Fibroblast of lung (primary cell): ENCODE measurements around the gene CFAP68. TPM values are rescaled to one million over a fixed set of nuclear protein-coding genes. Genes with fewer than 3 reads are reported as not detected.

ENCODE experiments used
- DNase-seq, 2 donors: peaks; one replicate each; pipeline versions ENCODE4 v3.0.0 to v3.0.0-alpha.2; 2010; ENCODE audit warnings: low read depth in 2 of 2
- H2AFZ ChIP-seq: 2 replicates; pipeline ENCODE4 v1.5.1; 2012; ENCODE audit warnings: low read length, control low read depth, inconsistent platforms
- H3K27ac ChIP-seq: 2 replicates; pipeline ENCODE4 v1.5.1; 2011; ENCODE audit warnings: low read length, control low read depth; ENCODE audit not compliant: insufficient read depth
- H3K27me3 ChIP-seq: 2 replicates; pipeline ENCODE4 v1.5.1; 2011; ENCODE audit warnings: mild to moderate bottlenecking, low read length; ENCODE audit not compliant: control insufficient read depth, insufficient read depth
- H3K36me3 ChIP-seq: 2 replicates; pipeline ENCODE4 v1.5.1; 2011; ENCODE audit warnings: low read length; ENCODE audit not compliant: control insufficient read depth, insufficient read depth
- H3K4me1 ChIP-seq: 2 replicates; pipeline ENCODE4 v1.5.1; 2011; ENCODE audit warnings: low read length; ENCODE audit not compliant: control insufficient read depth, insufficient read depth; ENCODE audit errors: extremely low read depth
- H3K4me2 ChIP-seq: 2 replicates; pipeline ENCODE4 v1.5.1; 2011; ENCODE audit warnings: low read length, control low read depth; ENCODE audit not compliant: insufficient read depth; ENCODE audit errors: extremely low read depth
- H3K4me3 ChIP-seq, 4 experiments: fragments of 200-600 bp in 1 of 4; sonication (generic) in 1 of 4; replicated peaks in 1 of 4; 2 replicates each; pipeline ENCODE4 v1.5.1; 2011 to 2016; ENCODE audit warnings: low read length in 4 of 4, low read depth in 3 of 4, mild to moderate bottlenecking in 3 of 4, control low read depth in 2 of 4, inconsistent platforms in 1 of 4, mixed read lengths in 1 of 4; ENCODE audit not compliant: insufficient read depth in 1 of 4; ENCODE audit errors: control extremely low read depth in 1 of 4
- H3K79me2 ChIP-seq: 2 replicates; pipeline ENCODE4 v1.5.1; 2012; ENCODE audit warnings: mild to moderate bottlenecking, low read length, inconsistent platforms; ENCODE audit not compliant: control insufficient read depth, insufficient read depth
- H3K9ac ChIP-seq: 2 replicates; pipeline ENCODE4 v1.5.1; 2011; ENCODE audit warnings: mild to moderate bottlenecking, low read length, control low read depth; ENCODE audit not compliant: insufficient read depth
- H3K9me3 ChIP-seq: 2 replicates; pipeline ENCODE4 v1.5.1; 2012; ENCODE audit warnings: low read depth, low read length; ENCODE audit not compliant: control insufficient read depth, insufficient read depth
- H4K20me1 ChIP-seq: 2 replicates; pipeline ENCODE4 v1.5.1; 2011; ENCODE audit warnings: low read length; ENCODE audit not compliant: control insufficient read depth, insufficient read depth; ENCODE audit errors: extremely low read depth
- CTCF ChIP-seq, 2 donors: IDR thresholded peaks in 1 of 2; conservative IDR thresholded peaks in 1 of 2; 1 replicate in 1 of 2; 2 replicates in 1 of 2; pipeline ENCODE4 v1.5.1; 2011 to 2012; ENCODE audit warnings: low read length in 2 of 2, control low read depth in 1 of 2, inconsistent platforms in 1 of 2, low read depth in 1 of 2, mild to moderate bottlenecking in 1 of 2
- EZH2 ChIP-seq: IDR thresholded peaks from 2 replicates; pipeline ENCODE4 v1.5.1; 2012; ENCODE audit warnings: low read length, control low read depth, mild to moderate bottlenecking; ENCODE audit errors: missing control alignments
- polyA plus RNA-seq, 2 donors: library from polyadenylated mRNA; depleted of rRNA in 1 of 2; stranded (reverse) in 1 of 2; unstranded in 1 of 2; fragments of >200 nt; gene quantifications; 2 replicates each; pipeline ENCODE4 v1.2.1, GENCODE V29; 2011 to 2012; ENCODE audit warnings: missing spikeins in 1 of 2
- total RNA-seq: library from RNA; depleted of rRNA; stranded (reverse); fragments of >200 nt; gene quantifications from 2 replicates; pipeline ENCODE4 v1.2.1, GENCODE V29; 2014

Gene CFAP68
- total and polyA plus RNA-seq, 2 donors (not counting 1 experiment from before 2014, with no cell fraction given), result 19.3 to 21.1 TPM

- Histone ChIP-seq H3K4me1 (no peaks in the 10 kb centered on the region), H3K36me3 (peaks cover 3% of the 10 kb centered on the region), H3K4me3 (peak overlapping the region in 2 of 4 experiments; percentile 52 to 71), H3K27ac (no peak overlapping the region), H3K79me2 (peaks cover 3% of the 10 kb centered on the region), H2AFZ (no peak overlapping the region), H3K9ac (no peak overlapping the region), H3K27me3 (no peaks in the 10 kb centered on the region), H4K20me1 (no peaks in the 10 kb centered on the region), H3K4me2 (no peak overlapping the region), H3K9me3 (no peaks in the 10 kb centered on the region)
- TF ChIP-seq EZH2 (no peak), CTCF (conservative IDR thresholded peaks at IDR 0.05 in 1 of 2, IDR thresholded peaks at IDR 0.05 in 1 of 2; ENCODE audit: low read depth in 1 of 2, low read length in 2 of 2) (no peak)
- no peak for DNase-seq
Observed at GRCh38 chr11:111870113-111870512, 9.2 kb upstream of the CFAP68 start.

GRCh38 chr11:111870522-111870885, 8.8 kb upstream of the CFAP68 start:
- Histone ChIP-seq H3K79me2 (peaks cover 3% of the 10 kb centered on the region), H3K9ac (peak overlapping the region; percentile 76), H4K20me1 (no peaks in the 10 kb centered on the region), H3K9me3 (no peaks in the 10 kb centered on the region), H3K4me3 (peak overlapping the region; percentile 52 to 90 (median 72)), H2AFZ (peak overlapping the region; percentile 96), H3K36me3 (peaks cover 3% of the 10 kb centered on the region), H3K27ac (peak overlapping the region; percentile 51), H3K4me1 (no peaks in the 10 kb centered on the region), H3K27me3 (no peaks in the 10 kb centered on the region), H3K4me2 (peak overlapping the region; percentile 91)
- no peak for DNase-seq
- TF ChIP-seq EZH2 (no peak), CTCF (conservative IDR thresholded peaks at IDR 0.05 in 1 of 2, IDR thresholded peaks at IDR 0.05 in 1 of 2; ENCODE audit: low read depth in 1 of 2, low read length in 2 of 2) (no peak)

- peak within 1 kb of the TSS; percentile 51 for H3K27ac ChIP-seq
- H3K27me3 ChIP-seq, result no peaks in the 10 kb centered on the region
- H3K9ac ChIP-seq, result peak within 1 kb of the TSS; percentile 76
- no peaks in the 10 kb centered on the region for H3K9me3 ChIP-seq
- peak; percentile 85 to 88 for DNase-seq
- peak within 1 kb of the TSS; percentile 96 for H2AFZ ChIP-seq
- peaks cover 3% of the 10 kb centered on the region for H3K36me3 ChIP-seq
- peak; percentile 25 to 44 for TF ChIP-seq CTCF (conservative IDR thresholded peaks at IDR 0.05 in 1 of 2, IDR thresholded peaks at IDR 0.05 in 1 of 2; ENCODE audit: low read depth in 1 of 2, low read length in 2 of 2)
- no peak for TF ChIP-seq EZH2
- H3K79me2 ChIP-seq, result peaks cover 3% of the 10 kb centered on the region
- no peaks in the 10 kb centered on the region for H4K20me1 ChIP-seq
- H3K4me3 ChIP-seq, result peak within 1 kb of the TSS; percentile 52 to 90 (median 72)
- H3K4me1 ChIP-seq, result no peaks in the 10 kb centered on the region
- H3K4me2 ChIP-seq, result peak within 1 kb of the TSS; percentile 91
Observed at GRCh38 chr11:111870886-111871692, 8.3 kb upstream of the CFAP68 start, which contains the start of gene ALG9. Gene ALG9, minus strand, starts transcription at chr11:111871581. Its CDS starts 99 bp downstream, at chr11:111871482.
